HCT116 (cell line): ENCODE results near the gene OR2AT4. TPM values are rescaled to one million over a fixed set of nuclear protein-coding genes. Genes with fewer than 3 reads are reported as not detected.

Experiments used
- ATAC-seq: fragments of 200-7000 bp; cut with Tn5 transposase; 2 replicates; pipeline ENCODE4 v1.9.1; 2020; ENCODE audit warnings: mild to moderate bottlenecking, moderate library complexity
- BruUV-seq: library from RNA; stranded (reverse); fragments of 400-500 nt; replicated peaks from 2 replicates; lab custom pipeline; 2021; lab: Mats Ljungman, UMichigan
- CTCF ChIA-PET: fragments of 300-600 bp; sonication (Branson Sonifier 250); formaldehyde crosslinking; loops from one replicate; lab custom pipeline; 2021; ENCODE audit warnings: antibody characterized with exemption; lab: Charles Lee
- POLR2A ChIA-PET: fragments of 300-600, 350-600 bp; sonication (Branson Sonifier 250); formaldehyde crosslinking; loops from one replicate; lab custom pipeline; 2021; ENCODE audit warnings: antibody characterized with exemption; lab: Charles Lee
- RAD21 ChIA-PET, 2 experiments: fragments of 300-600 bp; sonication (Branson Sonifier 250); formaldehyde crosslinking; loops; one replicate each; lab custom pipeline; 2023; ENCODE audit warnings: low total read pairs in 2 of 2; ENCODE audit not compliant: uncharacterized antibody in 2 of 2, unreplicated experiment in 2 of 2, low non-redundant PET in 1 of 2; lab: Charles Lee
- DNase-seq: peaks from one replicate; pipeline ENCODE4 v3.0.0-alpha.2; 2010; ENCODE audit warnings: low read depth, low spot score
- H2AFZ ChIP-seq: fragments of 200-600 bp; shearing (Covaris generic), sonication (generic); 2 replicates; pipeline ENCODE4 v1.6.1; 2017; ENCODE audit warnings: low read depth, mixed run types, mixed read lengths, antibody characterized with exemption, low read length; ENCODE audit not compliant: poor library complexity, severe bottlenecking
- H3K27ac ChIP-seq: 2 replicates; pipeline ENCODE4 v1.5.1; 2012; ENCODE audit warnings: low read depth, low read length
- H3K27me3 ChIP-seq: fragments of 200-600 bp; sonication (generic); 2 replicates; pipeline ENCODE4 v1.6.1; 2016; ENCODE audit warnings: mixed run types, low read length, mixed read lengths; ENCODE audit not compliant: insufficient read depth
- H3K36me3 ChIP-seq, 2 experiments: fragments of 200-500 bp in 1 of 2; fragments of 200-600 bp in 1 of 2; sonication (Bioruptor generic) in 1 of 2; sonication (generic) in 1 of 2; 2 replicates each; pipeline versions ENCODE4 v1.5.1 to v1.6.1; 2014 to 2016; ENCODE audit warnings: low read length in 2 of 2, inconsistent platforms in 1 of 2, mixed read lengths in 1 of 2, mixed run types in 1 of 2; ENCODE audit not compliant: insufficient read depth in 2 of 2, control insufficient read depth in 1 of 2
- H3K4me1 ChIP-seq, 2 experiments: fragments of 200-600 bp in 1 of 2; sonication (generic) in 1 of 2; 2 replicates each; pipeline versions ENCODE4 v1.5.1 to v1.6.1; 2012 to 2017; ENCODE audit warnings: low read length in 2 of 2, inconsistent platforms in 1 of 2, mild to moderate bottlenecking in 1 of 2, mixed read lengths in 1 of 2, mixed run types in 1 of 2, moderate library complexity in 1 of 2; ENCODE audit not compliant: insufficient read depth in 2 of 2, control insufficient read depth in 1 of 2
- H3K4me2 ChIP-seq: fragments of 200-600 bp; sonication (generic); 2 replicates; pipeline ENCODE4 v1.6.1; 2017; ENCODE audit warnings: mixed run types, low read length, mixed read lengths
- H3K4me3 ChIP-seq, 2 experiments: fragments of 200-600 bp in 1 of 2; sonication (generic) in 1 of 2; replicated peaks in 1 of 2; 2 replicates each; pipeline ENCODE4 v1.5.1; 2011 to 2016; ENCODE audit warnings: low read length in 2 of 2, control low read depth in 1 of 2, low read depth in 1 of 2, mild to moderate bottlenecking in 1 of 2, mixed read lengths in 1 of 2, mixed run types in 1 of 2
- H3K79me2 ChIP-seq: fragments of 200-600 bp; sonication (generic); 2 replicates; pipeline ENCODE4 v1.6.1; 2017; ENCODE audit warnings: mild to moderate bottlenecking, mixed run types, low read length, moderate library complexity, mixed read lengths; ENCODE audit not compliant: insufficient read depth
- H3K9ac ChIP-seq: fragments of 200-600 bp; sonication (generic); 2 replicates; pipeline ENCODE4 v1.6.1; 2016; ENCODE audit warnings: low read length, mixed read lengths
- H3K9me2 ChIP-seq: fragments of 200-600 bp; sonication (generic), shearing (Covaris generic); 2 replicates; pipeline ENCODE4 v1.6.1; 2017; ENCODE audit warnings: mixed run types, mild to moderate bottlenecking, moderate library complexity; ENCODE audit not compliant: insufficient read depth
- H3K9me3 ChIP-seq, 2 experiments: fragments of 200-500 bp in 1 of 2; fragments of 200-600 bp in 1 of 2; sonication (Bioruptor generic) in 1 of 2; sonication (generic) in 1 of 2; 2 replicates each; pipeline ENCODE4 v1.6.1; 2014 to 2017; ENCODE audit warnings: low read length in 2 of 2, mixed read lengths in 2 of 2, inconsistent platforms in 1 of 2, low read depth in 1 of 2, mild to moderate bottlenecking in 1 of 2, mixed run types in 1 of 2, moderate library complexity in 1 of 2; ENCODE audit not compliant: control insufficient read depth in 1 of 2, insufficient read depth in 1 of 2
- H4K20me1 ChIP-seq: fragments of 200-600 bp; sonication (generic), shearing (Covaris generic); 2 replicates; pipeline ENCODE4 v1.6.1; 2017; ENCODE audit warnings: mixed run types, mild to moderate bottlenecking, moderate library complexity; ENCODE audit not compliant: insufficient read depth
- CBX3 ChIP-seq: IDR thresholded peaks from 2 replicates; pipeline ENCODE4 v1.6.1; 2012; ENCODE audit warnings: low read depth
- CEBPB ChIP-seq: IDR thresholded peaks from 2 replicates; pipeline ENCODE4 v1.6.1; 2012; ENCODE audit warnings: low read depth
- EZH2phosphoT487 ChIP-seq: fragments of 200-600 bp; IDR thresholded peaks from 2 replicates; pipeline ENCODE4 v1.6.1; 2018; ENCODE audit warnings: antibody characterized with exemption, borderline replicate concordance
- JUND ChIP-seq: IDR thresholded peaks from 2 replicates; pipeline ENCODE4 v1.6.1; 2012
- MAX ChIP-seq: IDR thresholded peaks from 2 replicates; pipeline ENCODE4 v1.6.1; 2012
- POLR2AphosphoS5 ChIP-seq: IDR thresholded peaks from 2 replicates; pipeline ENCODE4 v1.6.1; 2011; ENCODE audit warnings: mild to moderate bottlenecking, low read depth, low read length, moderate library complexity
- SRF ChIP-seq: IDR thresholded peaks from 2 replicates; pipeline ENCODE4 v1.6.1; 2012; ENCODE audit warnings: low read depth
- TCF7L2 ChIP-seq: IDR thresholded peaks from 2 replicates; pipeline ENCODE4 v1.7.0; 2011; ENCODE audit warnings: borderline replicate concordance, inconsistent platforms; ENCODE audit not compliant: insufficient read depth, insufficient read length; ENCODE audit errors: extremely low read depth
- YY1 ChIP-seq: IDR thresholded peaks from 2 replicates; pipeline ENCODE4 v1.6.1; 2011; ENCODE audit warnings: low read length, low read depth, moderate library complexity, mild to moderate bottlenecking; ENCODE audit not compliant: insufficient replicate concordance; ENCODE audit errors: extremely low read depth
- ZBTB33 ChIP-seq: IDR thresholded peaks from 2 replicates; pipeline ENCODE4 v1.6.1; 2011; ENCODE audit warnings: mild to moderate bottlenecking, low read length, moderate library complexity; ENCODE audit not compliant: insufficient replicate concordance; ENCODE audit errors: extremely low read depth
- ZNF274 ChIP-seq: fragments of 200-500 bp; sonication (Bioruptor generic); IDR thresholded peaks from 2 replicates; pipeline ENCODE4 v1.6.1; 2014; ENCODE audit warnings: mild to moderate bottlenecking, low read depth, low read length, inconsistent platforms
- intact Hi-C: fragments of 100-400 bp; cut with micrococcal nuclease; formaldehyde crosslinking; loops from 2 replicates; pipeline ENCODE4 v1.10.0; 2022
- total RNA-seq: library from RNA; stranded (reverse); gene quantifications from one replicate; pipeline ENCODE4 v1.2.1, GENCODE V29; 2021; ENCODE audit not compliant: unreplicated experiment

Gene OR2AT4
- total RNA-seq, 1 experiment from 2014 or later = not detected

GRCh38 chr11:75051043-75051442 is 45.6 kb downstream of the OR2AT4 start:
- no peak for ATAC-seq
- Histone ChIP-seq H3K4me1 (peaks cover 0 to 6% of the 10 kb centered on the region in 2 experiments; a peak in 1 of 4 replicates), H3K79me2 (no peaks in the 10 kb centered on the region), H2AFZ (no peak overlapping the region), H3K9ac (no peak overlapping the region), H3K36me3 (no peaks in the 10 kb centered on the region), H4K20me1 (no peaks in the 10 kb centered on the region), H3K9me2 (no peaks in the 10 kb centered on the region), H3K27me3 (no peaks in the 10 kb centered on the region), H3K27ac (no peak overlapping the region), H3K4me3 (no peak overlapping the region), H3K4me2 (no peak overlapping the region), H3K9me3 (peaks cover 9% of the 10 kb centered on the region in 2 experiments)
- BruUV-seq = no TSS peak
- DNase-seq = no peak
- ChIA-PET CTCF (no interaction called here), RAD21 (no interaction called here), POLR2A (no interaction called here)
- TF ChIP-seq ZBTB33 (no peak), ZNF274 (no peak), TCF7L2 (no peak), POLR2AphosphoS5 (no peak), EZH2phosphoT487 (no peak), YY1 (no peak), JUND (no peak), CBX3 (no peak), CEBPB (no peak), MAX (no peak), SRF (no peak)
- intact Hi-C loops = no loop called here
